Endothelial cell of umbilical vein (primary cell): ENCODE data around the gene AKT3. TPM values are rescaled to one million over a fixed set of nuclear protein-coding genes. Genes with fewer than 3 reads are reported as not detected.

Experiments
- BruUV-seq: library from RNA; stranded (reverse); fragments of 400-500 nt; replicated peaks from 2 replicates; lab custom pipeline; 2021; lab: Mats Ljungman, UMichigan
- CTCF ChIA-PET: fragments of 300-600, 350-600 bp; sonication (Branson Sonifier 250); formaldehyde crosslinking; loops from one replicate; lab custom pipeline; 2021; ENCODE audit warnings: antibody characterized with exemption, inconsistent platforms; lab: Charles Lee
- POLR2A ChIA-PET: fragments of 300-600, 350-600 bp; sonication (Branson Sonifier 250); formaldehyde crosslinking; loops from one replicate; lab custom pipeline; 2021; ENCODE audit warnings: antibody characterized with exemption, inconsistent platforms; lab: Charles Lee
- DNase-seq: peaks from one replicate; pipeline ENCODE4 v3.0.0-alpha.2; 2011; ENCODE audit warnings: low read depth, low spot score
- FAIRE-seq: peaks from 2 replicates; lab custom pipeline; 2011; peaks lifted over from hg19 to GRCh38; lab: Jason Lieb, UNC
- H2AFZ ChIP-seq: 2 replicates; pipeline ENCODE4 v1.6.0; 2012; ENCODE audit warnings: low read depth, low read length, control low read depth, inconsistent platforms
- H3K27ac ChIP-seq: 2 replicates; pipeline ENCODE4 v1.5.1; 2011; ENCODE audit warnings: low read depth, mild to moderate bottlenecking, control low read depth, low read length, moderate library complexity; ENCODE audit not compliant: insufficient read depth
- H3K27me3 ChIP-seq, 2 experiments: 2 replicates each; pipeline versions ENCODE4 v1.6.0 to v1.6.1; 2011; ENCODE audit warnings: low read length in 2 of 2, mixed read lengths in 1 of 2; ENCODE audit not compliant: control insufficient read depth in 2 of 2, insufficient read depth in 2 of 2
- H3K36me3 ChIP-seq, 2 experiments: 2 replicates in 1 of 2; 3 replicates in 1 of 2; pipeline ENCODE4 v1.5.1; 2011; ENCODE audit warnings: low read length in 2 of 2, mild to moderate bottlenecking in 1 of 2, moderate library complexity in 1 of 2; ENCODE audit not compliant: control insufficient read depth in 2 of 2, insufficient read depth in 2 of 2; ENCODE audit errors: extremely low read depth in 1 of 2
- H3K4me1 ChIP-seq: 3 replicates; pipeline ENCODE4 v1.5.1; 2011; ENCODE audit warnings: mild to moderate bottlenecking, low read length; ENCODE audit not compliant: control insufficient read depth, insufficient read depth; ENCODE audit errors: extremely low read depth
- H3K4me2 ChIP-seq: 2 replicates; pipeline ENCODE4 v1.6.1; 2011; ENCODE audit warnings: low read length, control low read depth, mixed read lengths; ENCODE audit not compliant: insufficient read depth
- H3K4me3 ChIP-seq, 3 experiments: fragments of 200-600 bp in 1 of 3; sonication (generic), shearing (Covaris generic) in 1 of 3; replicated peaks in 1 of 3; 2 replicates each; pipeline ENCODE4 v1.5.1; 2011 to 2016; ENCODE audit warnings: control low read depth in 3 of 3, low read length in 3 of 3, mild to moderate bottlenecking in 2 of 3, inconsistent platforms in 1 of 3, low read depth in 1 of 3, moderate library complexity in 1 of 3; ENCODE audit not compliant: insufficient read depth in 1 of 3
- H3K79me2 ChIP-seq: 2 replicates; pipeline ENCODE4 v1.6.0; 2012; ENCODE audit warnings: low read length, inconsistent platforms; ENCODE audit not compliant: control insufficient read depth, insufficient read depth
- H3K9ac ChIP-seq: replicated peaks from 2 replicates; pipeline ENCODE3; 2011; ENCODE audit warnings: low read length, control low read depth; ENCODE audit not compliant: insufficient read depth; ENCODE audit errors: extremely low read depth
- H3K9me1 ChIP-seq: replicated peaks from 3 replicates; pipeline ENCODE4 v1.6.0; 2011; ENCODE audit warnings: mild to moderate bottlenecking, low read length; ENCODE audit not compliant: control insufficient read depth, insufficient read depth; ENCODE audit errors: extremely low read depth
- H3K9me3 ChIP-seq: replicated peaks from 2 replicates; pipeline ENCODE4 v1.5.1; 2012; ENCODE audit warnings: low read length, inconsistent platforms; ENCODE audit not compliant: control insufficient read depth, insufficient read depth
- H4K20me1 ChIP-seq: replicated peaks from 2 replicates; pipeline ENCODE3; 2011; ENCODE audit warnings: mild to moderate bottlenecking, low read length; ENCODE audit not compliant: control insufficient read depth, insufficient read depth; ENCODE audit errors: extremely low read depth
- CTCF ChIP-seq, 2 donors: IDR thresholded peaks; 1 replicate in 1 of 2; 2 replicates in 1 of 2; pipeline ENCODE4 v1.5.1; 2011; ENCODE audit warnings: low read length in 2 of 2, mild to moderate bottlenecking in 2 of 2, moderate library complexity in 2 of 2, control low read depth in 1 of 2, inconsistent platforms in 1 of 2, low read depth in 1 of 2; ENCODE audit not compliant: insufficient read depth in 1 of 2; ENCODE audit errors: extremely low read depth in 1 of 2
- EZH2 ChIP-seq: IDR thresholded peaks from 2 replicates; pipeline ENCODE4 v1.6.1; 2012; ENCODE audit warnings: borderline replicate concordance, low read depth, mild to moderate bottlenecking, moderate library complexity, low read length, inconsistent platforms; ENCODE audit not compliant: severe bottlenecking
- FOS ChIP-seq: IDR thresholded peaks from 2 replicates; pipeline ENCODE4 v1.6.1; 2011; ENCODE audit warnings: mild to moderate bottlenecking, low read length, moderate library complexity, borderline replicate concordance; ENCODE audit not compliant: insufficient read depth
- GATA2 ChIP-seq: IDR thresholded peaks from 2 replicates; pipeline ENCODE4 v1.7.0; 2011; ENCODE audit warnings: low read depth, mild to moderate bottlenecking, moderate library complexity, mixed read lengths, low read length; ENCODE audit not compliant: insufficient read length, insufficient read depth
- JUN ChIP-seq: IDR thresholded peaks from 2 replicates; pipeline ENCODE4 v1.6.1; 2011; ENCODE audit warnings: borderline replicate concordance, low read depth; ENCODE audit not compliant: insufficient read length, insufficient read depth
- MAX ChIP-seq: IDR thresholded peaks from 2 replicates; pipeline ENCODE4 v1.6.1; 2011; ENCODE audit not compliant: insufficient read depth, insufficient read length
- MYC ChIP-seq: IDR thresholded peaks from one replicate; pipeline ENCODE4 v1.6.1; 2011; ENCODE audit warnings: mild to moderate bottlenecking, low read depth, low read length
- POLR2A ChIP-seq: IDR thresholded peaks from 2 replicates; pipeline ENCODE4 v1.6.1; 2012; ENCODE audit warnings: low read depth, mild to moderate bottlenecking, control low read depth, low read length
- POLR2AphosphoS5 ChIP-seq: IDR thresholded peaks from 2 replicates; pipeline ENCODE4 v1.6.1; 2012; ENCODE audit warnings: low read depth, mild to moderate bottlenecking, control low read depth, low read length, moderate library complexity; ENCODE audit not compliant: insufficient read depth
- dilution Hi-C: fragments of 300-500 bp; cut with MboI; formaldehyde crosslinking; loops from one replicate; pipeline ENCODE4 v1.15.0; 2019; ENCODE audit warnings: low sequenced_read_pairs; ENCODE audit not compliant: extremely low pct_ligation_motif_present
- intact Hi-C: fragments of 100-400 bp; cut with micrococcal nuclease; formaldehyde crosslinking; loops from one replicate; pipeline ENCODE4 v1.10.0; 2022
- polyA plus RNA-seq, 4 experiments: library from polyadenylated mRNA; depleted of rRNA in 3 of 4; stranded (reverse) in 3 of 4; unstranded in 1 of 4; fragments of >200 nt; gene quantifications; 2 replicates each; pipeline versions ENCODE4 v1.2.1 to v1.2.3, GENCODE V29; 2011 to 2012; ENCODE audit warnings: missing spikeins in 1 of 4
- total RNA-seq: library from RNA; stranded (reverse); gene quantifications from 2 replicates; pipeline ENCODE4 v1.2.3, GENCODE V29; 2021

Gene AKT3
- total and polyA plus RNA-seq, 2 donors (not counting 3 experiments of a cell fraction or from before 2014, with no cell fraction given): 20.6 to 97.1 TPM

- DNase-seq (no peak), FAIRE-seq (no peak)
- Histone ChIP-seq H3K4me3 (no peak overlapping the region), H3K9ac (no peak overlapping the region), H3K4me1 (no peaks in the 10 kb centered on the region), H3K4me2 (no peak overlapping the region), H3K9me1 (no peaks in the 10 kb centered on the region), H3K27ac (no peak overlapping the region), H3K36me3 (no peaks in the 10 kb centered on the region), H4K20me1 (no peaks in the 10 kb centered on the region), H3K9me3 (no peaks in the 10 kb centered on the region), H3K27me3 (no peaks in the 10 kb centered on the region), H3K79me2 (peaks cover 36% of the 10 kb centered on the region), H2AFZ (no peak overlapping the region)
- intact Hi-C loops: no loop called here
- TF ChIP-seq JUN: no peak
- no peak for TF ChIP-seq POLR2AphosphoS5
- TF ChIP-seq FOS: no peak
- TF ChIP-seq EZH2: no peak
- no peak for TF ChIP-seq MAX
- no peak for TF ChIP-seq CTCF (IDR thresholded peaks at IDR 0.05; ENCODE audit: extremely low read depth in 1 of 2, insufficient read depth in 1 of 2, low read depth in 1 of 2, low read length in 2 of 2)
- no peak for TF ChIP-seq MYC
- TF ChIP-seq POLR2A: no peak
- no peak for TF ChIP-seq GATA2
- ChIA-PET CTCF (interaction anchor here (1.1 to 2.0 kb wide), 3 partner anchors 11 to 36 kb away, joined by 3 to 8 read pairs (median 3); no protein-coding TSS in a partner anchor), POLR2A (no interaction called here)
- no TSS peak for BruUV-seq
- dilution Hi-C loops: no loop called here
Observed at GRCh38 chr1:243802736-243803135, 47.3 kb downstream of the AKT3 start.
